GM20000 (cell line): ENCODE measurements around the gene TNN.
"Not testable (repeated sequence)": the region's sequence is repeated elsewhere in the genome, so short reads cannot be mapped to it uniquely, and the experiment has no call there.

Experiments
- DNase-seq: peaks from one replicate; pipeline ENCODE4 v3.0.0; 2012; ENCODE audit warnings: low spot score
- CTCF ChIP-seq: IDR thresholded peaks from 2 replicates; pipeline ENCODE4 v1.5.1; 2012; ENCODE audit warnings: mild to moderate bottlenecking, control low read depth; ENCODE audit errors: extremely low read depth, missing control alignments

Gene TNN

GRCh38 chr1:175095978-175096607 lies 28.5 kb downstream of the TNN start:
- TF ChIP-seq CTCF, result no peak
- DNase-seq, result no peak

- TF ChIP-seq CTCF, result no peak
- no peak for DNase-seq
These were observed 29.7 kb downstream of the TNN start for GRCh38 chr1:175097361-175097760.

GRCh38 chr1:175099916-175100315 lies 32.3 kb downstream of the TNN start:
- TF ChIP-seq CTCF, result no peak
- DNase-seq, result no peak

- not testable (repeated sequence) for DNase-seq
These were observed 34.5 kb downstream of the TNN start for GRCh38 chr1:175102166-175102565.

GRCh38 chr1:175106536-175106935 lies 38.9 kb downstream of the TNN start:
- DNase-seq, result not testable (repeated sequence)

- DNase-seq, result not testable (repeated sequence)
These were observed 40.7 kb downstream of the TNN start for GRCh38 chr1:175108331-175108820.

- no peak for TF ChIP-seq CTCF
- no peak for DNase-seq
These were observed 47.4 kb downstream of the TNN start for GRCh38 chr1:175114996-175115395.

GRCh38 chr1:175116210-175116798 lies 48.7 kb downstream of the TNN start:
- no peak for DNase-seq
- no peak for TF ChIP-seq CTCF

GRCh38 chr1:175116903-175117302 lies 49.3 kb downstream of the TNN start:
- no peak for TF ChIP-seq CTCF
- no peak for DNase-seq
